ENCODE data around the gene DENND6B. TPM values are rescaled to one million over a fixed set of nuclear protein-coding genes. Genes with fewer than 3 reads are reported as not detected.

The DENND6B gene
- total and polyA plus RNA-seq, 2 of the 13 experiments (the other 11 are each of a cell fraction or from before 2014, with no cell fraction given), result 0.95 to 3.8 TPM

- TF ChIP-seq SAP130 (CRISPR knock-in tag; IDR thresholded peaks at IDR 0.05; ENCODE audit: low read depth) (peak; percentile 91), ZNF546 (CRISPR knock-in tag; conservative IDR thresholded peaks at IDR 0.05) (no peak), ZNF232 (CRISPR knock-in tag; IDR thresholded peaks at IDR 0.05; ENCODE audit: borderline replicate concordance) (0 out of 2 replicates have a peak, but pooled peaks have one; percentile 55), ZNF180 (CRISPR knock-in tag; IDR thresholded peaks at IDR 0.05; ENCODE audit: borderline replicate concordance, low read depth) (peak; percentile 61; the same call in 1 of the 2 replicates), ATF6 (CRISPR knock-in tag; conservative IDR thresholded peaks at IDR 0.05) (no peak; the same call in 1 of the 2 replicates), GZF1 (CRISPR knock-in tag; IDR thresholded peaks at IDR 0.05) (0 out of 2 replicates have a peak, but pooled peaks have one; percentile 40), CREB1 (IDR thresholded peaks at IDR 0.05) (no peak), CREB1 (CRISPR knock-in tag; IDR thresholded peaks at IDR 0.05) (no peak), CTCF (CRISPR knock-in tag; IDR thresholded peaks at IDR 0.05) (peak; percentile 54), TFAP4 (IDR thresholded peaks at IDR 0.05; ENCODE audit: borderline replicate concordance, low read depth) (peak; percentile 91), ZBTB34 (CRISPR knock-in tag; IDR thresholded peaks at IDR 0.05) (peak; percentile 91), FOXC1 (CRISPR knock-in tag; IDR thresholded peaks at IDR 0.05; ENCODE audit: borderline replicate concordance) (peak; percentile 48; the same call in 1 of the 2 replicates), SP4 (CRISPR knock-in tag; IDR thresholded peaks at IDR 0.05) (peak; percentile 43; the same call in 1 of the 2 replicates), NFAT5 (CRISPR knock-in tag; IDR thresholded peaks at IDR 0.05) (peak; percentile 46; the same call in 1 of the 2 replicates), HMGA1 (CRISPR knock-in tag; conservative IDR thresholded peaks at IDR 0.05) (no peak)
Observed at GRCh38 chr22:50293441-50294318, 33.1 kb downstream of the DENND6B start (continued).

All from HepG2 (cell line).